ENCODE measurements around the gene PTGER3. TPM values are rescaled to one million over a fixed set of nuclear protein-coding genes. Genes with fewer than 3 reads are reported as not detected.

The PTGER3 gene
- total RNA-seq, 6 experiments from 2014 or later: 0.12 to 0.35 (median 0.20) TPM; not detected in 2

- Histone ChIP-seq H3K27me3 (no peaks in the 10 kb centered on the region), H3K4me1 (no peaks in the 10 kb centered on the region), H3K9me3 (no peaks in the 10 kb centered on the region), H3K27ac (no peak overlapping the region), H3K4me3 (no peak overlapping the region), H3K36me3 (no peaks in the 10 kb centered on the region)
- TF ChIP-seq POLR2A (IDR thresholded peaks at IDR 0.05): no peak
- TF ChIP-seq, protein P1, sequence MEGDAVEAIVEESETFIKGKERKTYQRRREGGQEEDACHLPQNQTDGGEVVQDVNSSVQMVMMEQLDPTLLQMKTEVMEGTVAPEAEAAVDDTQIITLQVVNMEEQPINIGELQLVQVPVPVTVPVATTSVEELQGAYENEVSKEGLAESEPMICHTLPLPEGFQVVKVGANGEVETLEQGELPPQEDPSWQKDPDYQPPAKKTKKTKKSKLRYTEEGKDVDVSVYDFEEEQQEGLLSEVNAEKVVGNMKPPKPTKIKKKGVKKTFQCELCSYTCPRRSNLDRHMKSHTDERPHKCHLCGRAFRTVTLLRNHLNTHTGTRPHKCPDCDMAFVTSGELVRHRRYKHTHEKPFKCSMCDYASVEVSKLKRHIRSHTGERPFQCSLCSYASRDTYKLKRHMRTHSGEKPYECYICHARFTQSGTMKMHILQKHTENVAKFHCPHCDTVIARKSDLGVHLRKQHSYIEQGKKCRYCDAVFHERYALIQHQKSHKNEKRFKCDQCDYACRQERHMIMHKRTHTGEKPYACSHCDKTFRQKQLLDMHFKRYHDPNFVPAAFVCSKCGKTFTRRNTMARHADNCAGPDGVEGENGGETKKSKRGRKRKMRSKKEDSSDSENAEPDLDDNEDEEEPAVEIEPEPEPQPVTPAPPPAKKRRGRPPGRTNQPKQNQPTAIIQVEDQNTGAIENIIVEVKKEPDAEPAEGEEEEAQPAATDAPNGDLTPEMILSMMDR (IDR thresholded peaks at IDR 0.05): no peak
- DNase-seq: no peak
- intact Hi-C loops (cut with DNase I): no loop called here
- ATAC-seq: no peak
- WGBS (ENCODE audit: insufficient coverage, low coverage, low lambda C conversion rate, missing lambda C conversion rate): 59% methylated on average over 1 of the region's 1 CpG
Measured at GRCh38 chr1:70961374-70961975, 86.1 kb downstream of the PTGER3 start.

DNA sequence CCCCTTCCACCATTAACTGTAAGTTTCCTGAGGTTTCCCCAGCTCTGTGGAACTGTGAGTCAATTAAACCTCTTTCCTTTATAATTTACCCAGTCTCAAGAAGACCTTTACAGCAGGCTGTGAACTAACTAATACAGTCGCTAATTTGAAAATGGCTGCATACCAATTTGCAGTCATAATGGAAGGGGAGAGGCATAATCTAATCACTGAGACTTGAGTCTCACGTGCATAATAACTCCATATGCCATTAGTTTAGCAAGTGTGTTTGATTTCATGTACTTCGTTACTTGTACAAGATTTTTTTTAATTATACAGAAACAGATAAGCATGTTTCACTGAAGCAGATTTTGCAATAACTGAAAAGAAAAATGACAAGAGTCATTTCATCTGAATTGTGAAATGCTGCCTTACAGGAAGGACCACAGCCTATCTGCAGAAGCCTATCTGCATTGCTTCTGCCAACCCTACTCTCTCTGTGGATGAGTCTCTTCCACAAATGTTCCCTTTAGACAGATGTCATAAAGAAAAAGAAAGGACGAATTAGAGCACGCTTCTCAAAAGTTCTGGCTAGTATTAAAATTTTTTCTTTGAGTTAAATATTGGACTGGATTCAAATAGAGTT lies 99.1 kb downstream of the PTGER3 start:
- WGBS (ENCODE audit: insufficient coverage, low coverage, low lambda C conversion rate, missing lambda C conversion rate): 42% methylated on average over 5 of the region's 5 CpGs
- intact Hi-C loops (cut with DNase I): no loop called here
- DNase-seq: no peak

DNA sequence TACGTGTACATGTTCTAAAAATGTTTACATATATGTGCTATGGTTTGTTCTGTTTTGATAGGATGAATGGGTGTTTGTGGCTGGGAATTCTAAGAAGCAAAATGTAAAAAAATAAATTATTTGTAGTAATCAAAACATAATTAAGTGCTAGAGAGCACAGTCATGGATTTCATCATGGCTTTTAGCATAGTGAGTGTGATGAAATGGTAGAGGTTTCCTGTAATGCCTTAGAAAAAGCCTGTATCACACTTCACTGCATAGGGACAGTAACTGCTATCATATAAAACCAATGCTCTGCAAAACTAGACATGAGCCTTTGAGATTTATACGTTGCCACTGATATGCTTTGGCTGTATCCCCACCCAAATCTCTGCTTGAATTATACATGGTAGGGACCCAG lies 99.8 kb downstream of the PTGER3 start:
- Histone ChIP-seq H3K4me3 (no peak overlapping the region), H3K9me3 (no peaks in the 10 kb centered on the region), H3K36me3 (no peaks in the 10 kb centered on the region), H3K4me1 (no peaks in the 10 kb centered on the region), H3K27me3 (no peaks in the 10 kb centered on the region), H3K27ac (no peak overlapping the region)
- WGBS (ENCODE audit: insufficient coverage, low coverage, low lambda C conversion rate, missing lambda C conversion rate): 33% methylated on average over 2 of the region's 2 CpGs
- intact Hi-C loops (cut with DNase I): no loop called here
- TF ChIP-seq, protein P1 (IDR thresholded peaks at IDR 0.05): no peak
- no peak for TF ChIP-seq POLR2A (IDR thresholded peaks at IDR 0.05)
- ATAC-seq (no peak), DNase-seq (no peak)

More for the DNA sequence above, 99.1 kb downstream of the PTGER3 start:
- H3K27ac ChIP-seq: no peak overlapping the region
- H3K9me3 ChIP-seq: no peaks in the 10 kb centered on the region
- H3K4me3 ChIP-seq: no peak overlapping the region
- no peak for ATAC-seq
- H3K4me1 ChIP-seq: no peaks in the 10 kb centered on the region
- no peaks in the 10 kb centered on the region for H3K27me3 ChIP-seq
- no peaks in the 10 kb centered on the region for H3K36me3 ChIP-seq
- TF ChIP-seq, protein P1 (IDR thresholded peaks at IDR 0.05): no peak
- no peak for TF ChIP-seq POLR2A (IDR thresholded peaks at IDR 0.05)

DNA sequence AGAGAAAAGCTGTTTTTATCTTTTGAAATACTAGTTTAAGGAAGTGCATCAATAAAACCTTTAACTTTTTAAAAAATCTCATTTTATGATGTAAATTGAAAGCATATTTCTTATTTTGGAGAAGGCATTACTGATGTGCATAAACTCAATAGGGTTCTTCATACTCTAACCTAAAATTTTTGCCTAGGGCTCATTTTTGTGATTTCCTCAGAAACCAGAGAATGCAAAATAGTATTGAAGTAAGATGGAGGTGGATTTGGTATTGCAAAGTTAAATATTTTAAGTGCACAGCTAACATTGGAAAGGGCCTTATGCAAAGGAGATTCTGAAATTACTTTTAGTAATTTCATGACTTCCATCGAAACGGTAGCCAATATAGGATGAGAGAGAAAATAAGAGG lies 101.9 kb downstream of the PTGER3 start:
- DNase-seq (no peak), ATAC-seq (no peak)
- H3K27ac ChIP-seq: no peak overlapping the region
- H3K4me1 ChIP-seq: no peaks in the 10 kb centered on the region
- no peak for TF ChIP-seq POLR2A (IDR thresholded peaks at IDR 0.05)
- TF ChIP-seq, protein P1 (IDR thresholded peaks at IDR 0.05): no peak
- no peak overlapping the region for H3K4me3 ChIP-seq
- intact Hi-C loops (cut with DNase I): no loop called here
- H3K36me3 ChIP-seq: no peaks in the 10 kb centered on the region
- H3K27me3 ChIP-seq: no peaks in the 10 kb centered on the region
- WGBS (ENCODE audit: insufficient coverage, low coverage, low lambda C conversion rate, missing lambda C conversion rate): 69% methylated on average over 2 of the region's 2 CpGs
- H3K9me3 ChIP-seq: no peaks in the 10 kb centered on the region
